Raji (cell line): ENCODE data around the gene RAD51AP1.

ENCODE experiments used
- POLR2A ChIP-seq: IDR thresholded peaks from 2 replicates; pipeline ENCODE4 v1.6.1; 2011; ENCODE audit warnings: low read depth, low read length, control low read depth; ENCODE audit not compliant: insufficient read depth

RAD51AP1 gene

DNA sequence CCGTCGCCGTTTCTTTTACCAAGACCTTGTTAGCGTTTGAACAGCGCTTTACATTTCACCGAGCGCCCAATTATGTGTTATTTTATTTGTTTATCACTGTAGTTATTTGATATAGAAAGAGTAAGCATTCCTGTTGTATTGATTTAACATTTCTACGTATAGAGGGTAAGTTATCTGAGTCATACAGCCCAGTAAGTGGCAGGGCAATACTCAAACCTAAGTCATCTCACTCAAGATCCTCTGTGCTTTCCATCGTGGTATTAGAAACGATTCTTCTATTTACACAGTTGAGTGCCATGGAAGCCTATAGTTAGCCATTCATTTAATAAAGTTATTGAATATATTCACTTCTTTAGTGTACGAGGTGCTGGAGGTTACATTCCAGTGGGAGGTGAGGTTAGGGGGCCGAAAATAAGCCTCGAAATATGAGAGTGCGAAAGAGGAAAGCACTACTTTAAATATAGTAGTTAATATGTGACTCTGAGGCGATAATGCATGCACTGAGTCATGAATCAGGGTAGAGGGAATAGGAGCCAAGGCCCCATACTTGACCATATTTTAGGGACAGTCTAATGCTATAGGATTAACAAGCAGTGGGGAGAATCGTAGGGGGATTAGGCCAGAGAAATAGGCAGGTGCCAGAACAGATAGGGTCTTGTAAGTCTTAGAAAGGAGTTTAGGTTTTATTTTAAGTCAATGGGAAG is 629 bp downstream of the RAD51AP1 start:
- no peak for TF ChIP-seq POLR2A

DNA sequence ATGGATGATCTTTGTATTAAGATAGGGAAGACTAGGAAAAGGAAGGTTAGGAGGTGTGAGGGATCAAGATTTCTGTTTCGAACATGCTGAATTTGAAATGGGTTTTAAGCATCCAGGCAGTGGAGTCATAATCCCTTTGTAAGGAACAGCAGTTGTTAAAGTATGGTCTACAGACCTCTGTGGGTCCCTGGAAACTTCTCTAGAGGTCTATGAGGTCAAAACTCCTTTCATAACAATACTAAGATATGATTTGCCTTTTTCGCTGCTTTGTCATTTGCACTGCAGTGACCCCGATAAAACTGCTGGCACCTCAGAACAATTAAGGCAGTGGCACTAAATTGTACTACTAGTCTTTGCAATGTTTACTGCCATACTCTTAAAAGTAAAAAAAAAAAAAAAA is 1.5 kb downstream of the RAD51AP1 start:
- no peak for TF ChIP-seq POLR2A

DNA sequence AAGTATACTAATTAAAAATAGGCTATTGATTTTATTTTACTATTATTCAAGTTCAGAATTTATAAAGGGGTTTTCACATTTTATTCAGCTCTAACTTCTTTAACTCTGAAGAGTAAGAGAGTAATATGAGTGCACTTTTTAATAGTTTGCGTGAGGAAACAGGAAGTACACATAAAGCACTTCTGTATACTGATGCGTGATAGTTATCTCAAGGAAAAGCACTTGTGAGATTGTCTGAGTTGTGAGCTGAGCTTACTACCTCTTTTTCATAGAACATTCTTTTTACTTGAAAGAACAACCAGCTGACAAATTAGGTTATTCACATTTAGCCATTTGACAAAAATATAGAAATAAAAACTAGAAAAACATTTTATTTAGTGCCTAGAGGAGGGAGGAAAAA is 1.9 kb downstream of the RAD51AP1 start:
- no peak for TF ChIP-seq POLR2A

DNA sequence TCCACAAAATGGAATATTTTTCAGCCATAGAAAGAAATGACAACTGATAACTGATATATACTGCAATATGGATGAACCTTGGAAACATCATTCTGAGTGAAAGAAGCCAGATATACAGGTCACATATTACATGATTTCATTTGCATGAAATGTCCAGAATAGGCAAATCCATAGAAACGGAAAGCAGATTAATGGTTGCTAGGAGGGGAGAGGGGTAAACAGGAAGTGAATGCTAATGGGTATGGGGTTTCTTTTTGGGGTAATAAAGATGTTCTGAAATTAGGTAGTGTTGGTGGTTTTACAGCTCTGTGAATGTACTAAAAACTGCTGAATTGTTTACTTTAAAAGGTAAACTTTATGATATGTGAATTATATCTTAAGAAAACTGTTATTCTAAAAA is 6.5 kb downstream of the RAD51AP1 start:
- TF ChIP-seq POLR2A: no peak

DNA sequence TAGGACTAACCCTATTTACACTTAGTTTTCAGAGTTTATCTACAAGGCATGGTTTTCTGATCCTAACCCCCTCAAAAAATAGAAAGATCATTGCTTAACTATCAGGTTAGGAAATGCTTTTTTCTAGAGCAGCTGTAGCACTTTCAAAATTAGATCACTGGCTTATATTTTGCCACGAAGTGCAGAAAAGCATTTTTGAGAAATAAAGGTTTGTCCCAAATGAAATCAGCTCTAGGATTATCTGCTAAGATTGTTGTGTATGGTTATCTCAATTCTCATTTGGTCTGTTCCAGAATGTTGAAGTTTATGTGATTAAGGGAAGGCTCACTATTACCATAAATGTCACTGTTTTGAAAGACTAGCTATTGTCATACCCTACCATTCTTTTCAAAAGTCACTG is 13.5 kb downstream of the RAD51AP1 start:
- TF ChIP-seq POLR2A: no peak

DNA sequence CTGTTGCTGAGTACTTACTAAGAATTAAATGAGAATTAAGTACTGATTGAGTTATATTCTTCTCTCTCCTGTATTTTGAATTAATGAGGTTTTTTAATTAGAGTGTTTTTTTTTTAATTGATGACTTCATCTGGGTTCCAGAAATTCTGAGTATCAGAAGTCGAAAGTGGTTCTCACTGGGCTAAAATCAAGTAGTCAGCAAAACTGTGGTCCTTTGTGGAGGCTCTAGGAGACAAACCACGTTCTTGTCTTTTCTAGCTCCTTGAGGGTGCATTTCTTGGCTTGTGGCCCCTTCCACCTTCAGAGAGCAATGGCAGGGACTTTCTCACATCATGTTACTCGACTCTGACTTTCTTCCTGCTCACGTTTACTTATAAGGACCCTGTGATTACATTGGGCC is 15.3 kb downstream of the RAD51AP1 start:
- no peak for TF ChIP-seq POLR2A

DNA sequence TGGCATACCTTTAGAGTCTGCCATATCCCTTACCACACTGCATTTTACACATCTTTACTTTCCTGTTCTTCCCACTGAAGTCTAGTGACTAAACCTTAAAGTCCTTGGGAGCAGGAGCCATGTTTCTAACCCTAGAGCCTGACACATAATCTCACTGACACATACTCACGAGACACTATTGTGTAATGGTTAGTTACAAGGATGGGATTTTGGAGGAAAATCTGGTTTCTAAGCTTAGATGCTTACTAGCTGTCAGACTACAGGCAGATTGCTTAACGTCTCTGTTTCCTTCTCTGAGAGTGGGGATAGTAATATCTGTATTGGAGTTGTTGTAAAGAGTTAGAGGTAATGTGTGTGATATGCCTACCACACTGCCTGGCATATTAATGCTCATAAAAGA is 17.1 kb downstream of the RAD51AP1 start:
- no peak for TF ChIP-seq POLR2A

DNA sequence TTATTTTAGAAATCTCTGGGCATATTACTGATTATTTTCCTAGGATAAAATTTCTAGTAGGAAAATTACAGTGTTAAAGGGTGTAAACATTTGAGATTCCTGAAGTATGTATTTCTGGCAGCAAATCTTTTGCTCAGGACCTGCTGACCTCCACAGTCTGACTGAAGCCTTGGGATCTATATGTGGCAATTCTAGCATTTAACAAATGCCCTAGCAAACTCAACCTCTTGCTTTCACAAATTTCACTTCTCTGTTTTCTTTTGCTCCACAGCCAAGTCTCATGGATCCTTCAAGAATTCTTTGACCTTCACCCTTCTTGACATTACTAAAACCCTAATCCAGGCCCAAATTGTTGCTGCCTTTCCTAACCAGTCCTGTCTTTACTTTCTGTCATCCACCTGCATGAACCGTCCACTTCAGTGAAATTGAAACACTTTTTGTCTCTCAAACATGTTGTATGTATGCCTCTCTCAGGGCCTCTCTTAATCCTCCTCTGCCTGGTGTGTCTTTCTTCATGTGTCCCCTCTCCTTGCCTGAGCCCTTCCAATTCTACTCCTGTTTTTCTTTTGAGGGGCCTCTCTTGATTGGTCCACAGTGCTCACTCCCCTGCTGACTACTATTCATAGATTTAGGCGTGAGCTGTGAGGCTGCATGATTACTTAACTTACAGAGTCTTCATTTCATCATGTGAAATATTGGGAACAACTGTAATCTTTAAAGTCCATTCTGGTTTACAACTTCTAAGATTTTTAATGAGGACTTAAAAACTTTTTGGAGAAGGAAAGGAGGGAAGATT is 18.2 kb downstream of the RAD51AP1 start:
- TF ChIP-seq POLR2A: no peak

DNA sequence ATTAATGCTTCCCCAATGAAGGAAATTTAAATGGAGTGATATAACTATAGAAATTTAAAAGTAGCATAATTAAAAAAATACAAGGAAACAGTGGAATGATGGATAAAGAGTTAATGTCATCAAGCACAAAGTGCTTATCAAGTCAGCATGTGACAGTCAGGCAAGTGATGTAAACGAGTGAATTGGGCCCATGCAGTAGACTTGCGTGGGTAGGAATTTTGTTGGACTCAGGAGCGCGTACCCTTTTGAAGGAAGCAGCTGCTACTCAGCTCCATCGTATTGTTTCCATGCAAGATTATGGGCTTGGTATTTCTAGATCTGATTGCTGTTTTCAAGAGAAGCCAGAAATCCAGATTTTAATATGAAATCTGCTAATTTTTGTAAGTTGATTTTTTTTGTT is 18.9 kb downstream of the RAD51AP1 start:
- TF ChIP-seq POLR2A: no peak

DNA sequence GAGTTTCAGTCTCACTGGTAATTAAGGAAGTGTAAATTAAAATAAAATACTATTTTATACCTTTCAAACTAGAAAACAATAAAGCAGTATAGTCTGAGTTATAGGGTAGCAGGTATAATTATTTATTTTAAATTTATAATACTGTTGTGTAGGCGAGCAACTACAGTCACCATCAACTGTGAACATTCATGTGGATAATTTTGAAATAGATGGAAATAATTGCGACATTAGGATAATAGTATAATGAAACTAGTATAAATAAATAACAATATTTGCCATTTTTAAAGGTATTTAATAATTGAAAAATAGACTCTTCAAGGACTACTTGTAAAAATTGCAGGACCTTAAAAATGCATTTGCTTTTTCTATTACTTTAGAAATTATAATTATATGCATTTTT is 19.5 kb downstream of the RAD51AP1 start:
- TF ChIP-seq POLR2A: no peak

DNA sequence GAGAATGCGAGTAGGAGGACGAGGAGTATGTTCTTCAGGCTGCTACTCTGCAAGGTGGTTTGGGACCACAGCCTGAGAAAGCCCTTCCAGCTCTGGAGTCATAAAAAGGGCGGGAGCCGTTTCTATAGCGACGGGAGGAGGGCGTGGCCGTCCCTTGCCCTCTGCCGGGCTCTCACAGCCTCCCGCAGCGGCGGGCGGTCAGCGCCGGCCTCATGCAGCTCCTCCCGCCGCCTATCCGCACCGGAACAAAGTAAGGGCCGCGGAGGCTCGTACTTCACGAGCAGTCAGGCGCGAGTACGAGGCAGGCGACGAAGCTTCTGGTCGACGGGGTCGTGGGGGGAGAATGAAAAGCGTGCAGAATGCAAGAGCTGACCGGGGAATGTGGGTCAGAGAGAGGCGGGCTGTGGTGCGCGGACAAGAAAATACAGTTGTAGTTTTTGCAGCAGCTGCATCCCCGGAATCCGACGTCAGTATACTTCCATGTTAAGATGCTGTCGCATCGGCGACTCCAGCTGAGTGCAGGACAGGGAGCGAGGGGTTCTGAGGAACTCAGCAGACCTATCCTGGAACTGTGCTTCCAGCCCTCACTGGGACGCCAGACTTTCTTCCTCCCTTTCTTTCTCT is 23.5 kb downstream of the RAD51AP1 start, which contains the start of gene DYRK4:
Gene DYRK4, plus strand, starts transcription at position 175 of the 624 bp plus-strand sequence. Its CDS starts 38 bp downstream, at position 213.
- TF ChIP-seq POLR2A: no peak

DNA sequence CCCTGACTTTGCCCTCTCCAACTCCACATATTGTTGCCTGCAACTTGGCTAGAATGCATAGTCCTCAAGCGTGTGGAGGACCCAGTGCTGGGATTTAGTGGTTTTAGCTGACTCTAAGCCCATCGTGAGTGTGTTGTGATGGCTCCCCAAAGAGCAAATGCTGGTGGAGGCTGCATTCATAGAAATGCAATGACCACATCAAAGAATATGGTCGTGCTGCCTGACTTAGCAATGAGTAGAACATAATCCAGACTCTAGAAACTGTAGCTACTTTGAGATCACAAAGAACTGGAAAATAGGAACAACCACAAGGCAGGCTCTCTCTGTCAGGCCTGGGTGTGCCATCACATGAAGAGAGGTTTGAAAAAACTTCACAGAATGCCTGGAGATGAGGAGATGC is 24.6 kb downstream of the RAD51AP1 start:
- TF ChIP-seq POLR2A: no peak

DNA sequence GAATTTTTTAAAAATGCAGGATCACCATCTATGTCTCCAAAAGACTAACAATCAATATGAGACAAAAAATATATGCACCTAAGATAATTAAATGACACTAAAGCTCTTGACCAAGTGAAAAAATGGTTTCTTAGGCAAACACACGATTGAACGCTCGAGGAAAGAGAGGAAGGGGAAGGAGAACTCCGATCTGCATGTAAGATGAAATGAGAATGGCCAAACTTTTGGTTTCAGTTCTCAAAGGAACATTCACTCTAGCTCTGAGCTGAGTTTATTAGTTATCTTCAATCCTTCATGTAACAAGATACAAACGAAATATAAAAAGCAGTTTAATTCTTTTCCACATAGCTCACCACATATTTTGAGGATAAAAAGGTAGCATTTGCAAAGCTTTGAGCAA is 26.1 kb downstream of the RAD51AP1 start:
- no peak for TF ChIP-seq POLR2A

DNA sequence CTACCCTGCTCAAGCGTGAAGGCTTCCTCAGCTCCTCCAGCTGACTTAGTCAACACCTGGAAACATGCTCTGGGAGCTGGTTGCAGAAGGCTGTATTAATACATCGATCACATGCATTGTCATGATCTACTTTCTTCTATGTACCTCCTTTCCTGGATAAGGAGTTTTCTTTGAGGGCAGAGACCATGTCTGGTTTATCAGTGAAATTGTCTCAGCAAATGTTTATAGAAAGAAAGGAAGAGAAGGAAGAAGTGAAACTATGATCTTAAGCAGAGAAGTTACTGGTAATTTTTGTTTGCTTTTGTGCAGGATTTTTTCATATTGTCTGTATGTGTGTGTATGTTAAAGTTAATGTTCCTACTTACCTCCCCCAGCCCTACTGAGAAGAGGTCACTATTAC is 27.8 kb downstream of the RAD51AP1 start:
- no peak for TF ChIP-seq POLR2A

DNA sequence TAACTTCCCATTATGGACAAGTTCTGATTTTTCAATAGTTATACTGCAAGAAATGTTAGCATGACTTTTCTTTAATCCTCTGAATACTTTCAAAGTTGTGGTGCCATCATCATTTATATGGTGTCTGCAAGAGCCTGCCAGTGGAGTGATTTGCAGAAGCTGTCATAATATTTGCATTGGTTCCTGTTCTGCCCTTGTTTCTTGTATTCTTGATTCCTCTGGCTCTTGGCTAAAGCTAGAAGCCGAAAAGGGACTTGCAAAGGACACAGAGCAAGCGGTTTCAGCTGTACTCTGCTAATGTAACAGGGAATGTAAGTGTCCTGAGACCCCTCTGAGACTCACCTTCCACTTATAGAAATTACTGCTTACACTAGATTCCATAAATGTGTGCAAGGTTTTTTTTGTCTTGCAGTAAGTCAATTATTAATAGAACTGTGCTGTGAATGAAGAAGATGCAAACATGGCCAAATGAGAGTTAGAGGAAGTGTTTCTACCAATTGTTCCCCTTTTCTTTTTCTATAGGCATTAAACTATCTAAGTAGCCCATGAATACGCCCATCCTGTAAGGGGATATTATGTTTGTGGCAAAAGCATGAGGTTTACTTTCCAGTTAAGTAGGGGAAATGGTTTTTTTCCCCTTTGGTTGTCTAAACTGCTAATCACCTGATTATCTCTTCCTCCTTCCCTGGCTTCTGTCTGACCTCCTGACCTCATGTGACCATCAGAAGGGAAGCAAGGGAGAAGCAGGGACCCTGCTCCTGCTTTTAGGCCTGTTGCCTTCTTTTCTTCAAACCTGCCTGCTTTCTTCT is 28.6 kb downstream of the RAD51AP1 start:
- TF ChIP-seq POLR2A: no peak
